ENCODE data around the gene TLL1.

DNA sequence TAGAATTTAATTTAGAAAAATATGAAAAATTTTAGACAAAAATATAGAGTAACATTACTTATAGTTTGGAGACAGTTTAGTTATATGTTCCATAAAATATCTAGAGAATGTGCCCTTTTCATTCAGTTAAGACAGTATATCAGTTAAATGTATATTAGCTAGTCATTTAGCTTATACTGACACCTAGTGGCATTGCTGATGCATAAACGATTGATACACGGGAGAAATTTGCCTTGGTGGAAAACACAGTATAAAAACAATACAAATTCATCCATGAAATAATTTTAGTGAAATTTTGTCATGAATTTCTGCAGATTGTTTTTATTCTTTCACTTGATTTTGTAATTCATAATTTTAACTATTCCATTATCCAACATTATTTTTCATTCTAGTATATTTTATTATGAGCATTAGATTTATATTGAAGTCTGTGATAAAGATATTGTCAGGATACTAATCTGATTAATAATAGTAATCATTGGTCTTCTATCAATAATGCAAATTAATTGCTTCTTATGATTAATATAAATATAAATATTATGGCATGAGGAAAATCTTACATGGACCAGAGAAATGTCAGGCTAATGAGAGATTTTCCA is 219.0 kb downstream of the TLL1 start:
- no peak for TF ChIP-seq POLR2A (IDR thresholded peaks at IDR 0.05)
- TF ChIP-seq, protein P1, sequence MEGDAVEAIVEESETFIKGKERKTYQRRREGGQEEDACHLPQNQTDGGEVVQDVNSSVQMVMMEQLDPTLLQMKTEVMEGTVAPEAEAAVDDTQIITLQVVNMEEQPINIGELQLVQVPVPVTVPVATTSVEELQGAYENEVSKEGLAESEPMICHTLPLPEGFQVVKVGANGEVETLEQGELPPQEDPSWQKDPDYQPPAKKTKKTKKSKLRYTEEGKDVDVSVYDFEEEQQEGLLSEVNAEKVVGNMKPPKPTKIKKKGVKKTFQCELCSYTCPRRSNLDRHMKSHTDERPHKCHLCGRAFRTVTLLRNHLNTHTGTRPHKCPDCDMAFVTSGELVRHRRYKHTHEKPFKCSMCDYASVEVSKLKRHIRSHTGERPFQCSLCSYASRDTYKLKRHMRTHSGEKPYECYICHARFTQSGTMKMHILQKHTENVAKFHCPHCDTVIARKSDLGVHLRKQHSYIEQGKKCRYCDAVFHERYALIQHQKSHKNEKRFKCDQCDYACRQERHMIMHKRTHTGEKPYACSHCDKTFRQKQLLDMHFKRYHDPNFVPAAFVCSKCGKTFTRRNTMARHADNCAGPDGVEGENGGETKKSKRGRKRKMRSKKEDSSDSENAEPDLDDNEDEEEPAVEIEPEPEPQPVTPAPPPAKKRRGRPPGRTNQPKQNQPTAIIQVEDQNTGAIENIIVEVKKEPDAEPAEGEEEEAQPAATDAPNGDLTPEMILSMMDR (IDR thresholded peaks at IDR 0.05): peak; percentile 33 to 60 (median 59)

All from breast epithelium (tissue), 3 donors.